ENCODE data around the gene LRCH3.
"Not testable (repeated sequence)": the region's sequence is repeated elsewhere in the genome, so short reads cannot be mapped to it uniquely, and the experiment has no call there.

The LRCH3 gene

GRCh38 chr3:197880491-197881269 lies 89.6 kb downstream of the LRCH3 start:
- H3K4me1 ChIP-seq, result no peaks in the 10 kb centered on the region
- no peak for DNase-seq
- H3K9me3 ChIP-seq, result no peaks in the 10 kb centered on the region
- no peaks in the 10 kb centered on the region for H3K27me3 ChIP-seq
- no peak overlapping the region for H3K4me3 ChIP-seq (ENCODE audit: low read depth, low read length)
- no peak for TF ChIP-seq CTCF (IDR thresholded peaks at IDR 0.05; ENCODE audit: low read depth, low read length)
- H3K36me3 ChIP-seq, result peaks cover 3% of the 10 kb centered on the region; the same call in 1 of the 2 replicates

- Histone ChIP-seq H3K4me3 (ENCODE audit: low read depth, low read length) (no peak overlapping the region), H3K4me1 (no peaks in the 10 kb centered on the region), H3K27me3 (no peaks in the 10 kb centered on the region), H3K9me3 (no peaks in the 10 kb centered on the region), H3K36me3 (no peaks in the 10 kb centered on the region)
- TF ChIP-seq CTCF (IDR thresholded peaks at IDR 0.05; ENCODE audit: low read depth, low read length), result no peak
- DNase-seq, result no peak
Observed at GRCh38 chr3:197881270-197881969, 90.4 kb downstream of the LRCH3 start.

- Histone ChIP-seq H3K27me3 (no peaks in the 10 kb centered on the region), H3K4me3 (ENCODE audit: low read depth, low read length) (no peak overlapping the region), H3K4me1 (no peaks in the 10 kb centered on the region), H3K36me3 (no peaks in the 10 kb centered on the region), H3K9me3 (no peaks in the 10 kb centered on the region)
- no peak for DNase-seq
- no peak for TF ChIP-seq CTCF (IDR thresholded peaks at IDR 0.05; ENCODE audit: low read depth, low read length)
Observed at GRCh38 chr3:197881970-197882338, 90.9 kb downstream of the LRCH3 start.

- no peaks in the 10 kb centered on the region for H3K27me3 ChIP-seq
- no peaks in the 10 kb centered on the region for H3K9me3 ChIP-seq
- no peak overlapping the region for H3K4me3 ChIP-seq (ENCODE audit: low read depth, low read length)
- H3K4me1 ChIP-seq, result no peaks in the 10 kb centered on the region
- TF ChIP-seq CTCF (IDR thresholded peaks at IDR 0.05; ENCODE audit: low read depth, low read length), result no peak
- no peak for DNase-seq
- H3K36me3 ChIP-seq, result no peaks in the 10 kb centered on the region
Observed at GRCh38 chr3:197882586-197882985, 91.5 kb downstream of the LRCH3 start.

GRCh38 chr3:197883541-197883940 lies 92.5 kb downstream of the LRCH3 start:
- no peak for TF ChIP-seq CTCF (IDR thresholded peaks at IDR 0.05; ENCODE audit: low read depth, low read length)
- H3K27me3 ChIP-seq, result no peaks in the 10 kb centered on the region
- H3K9me3 ChIP-seq, result no peaks in the 10 kb centered on the region
- no peak overlapping the region for H3K4me3 ChIP-seq (ENCODE audit: low read depth, low read length)
- H3K36me3 ChIP-seq, result no peaks in the 10 kb centered on the region
- no peaks in the 10 kb centered on the region for H3K4me1 ChIP-seq
- no peak for DNase-seq

GRCh38 chr3:197884330-197884729 lies 93.3 kb downstream of the LRCH3 start:
- DNase-seq; H3K36me3 ChIP-seq; H3K4me3 ChIP-seq (ENCODE audit: low read depth, low read length); H3K4me1 ChIP-seq; H3K27me3 ChIP-seq; H3K9me3 ChIP-seq: not testable (repeated sequence)

GRCh38 chr3:197886052-197886451 lies 95.0 kb downstream of the LRCH3 start:
- H3K27me3 ChIP-seq; H3K9me3 ChIP-seq; DNase-seq; H3K36me3 ChIP-seq; H3K4me1 ChIP-seq; H3K4me3 ChIP-seq (ENCODE audit: low read depth, low read length): not testable (repeated sequence)

- not testable (repeated sequence) for H3K9me3 ChIP-seq; H3K4me3 ChIP-seq (ENCODE audit: low read depth, low read length); H3K4me1 ChIP-seq; H3K27me3 ChIP-seq; H3K36me3 ChIP-seq; DNase-seq
Observed at GRCh38 chr3:197887430-197888053, 96.5 kb downstream of the LRCH3 start.
